ENCODE measurements around the gene HRCT1.

Gene HRCT1

DNA sequence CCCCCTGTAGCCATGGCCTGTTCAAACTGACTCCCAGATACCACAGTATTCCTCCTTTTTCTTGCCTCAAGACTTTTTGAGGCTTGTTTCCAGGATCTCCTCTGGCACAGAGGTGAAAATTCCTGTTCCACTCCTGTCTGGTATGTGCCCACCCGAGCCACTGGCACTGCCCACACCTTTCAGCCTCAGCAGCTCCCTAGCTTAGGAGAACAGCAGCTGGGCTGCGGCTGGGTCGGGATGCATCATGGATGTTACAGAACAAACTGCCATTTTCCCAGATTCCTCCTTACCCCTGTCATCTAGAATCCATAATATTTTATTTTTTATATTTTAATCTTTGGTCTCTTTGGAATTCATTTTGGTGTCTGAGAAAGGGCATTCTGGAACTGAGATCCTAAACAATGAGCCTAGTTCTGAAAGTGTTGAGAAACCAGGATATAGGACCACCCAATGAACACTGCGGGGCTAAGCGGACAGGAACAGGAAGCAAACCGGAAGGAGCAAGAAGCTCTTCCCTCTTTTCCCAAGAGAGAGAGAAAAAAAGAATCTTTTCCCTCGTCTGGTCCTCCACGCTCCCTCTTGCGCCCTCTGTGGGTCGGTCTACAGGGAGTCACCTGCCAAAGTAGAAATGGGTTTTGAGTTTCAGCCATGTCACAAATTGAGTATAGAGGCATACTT, 39.5 kb downstream of the HRCT1 start:
- peak; percentile 94 for DNase-seq

DNA sequence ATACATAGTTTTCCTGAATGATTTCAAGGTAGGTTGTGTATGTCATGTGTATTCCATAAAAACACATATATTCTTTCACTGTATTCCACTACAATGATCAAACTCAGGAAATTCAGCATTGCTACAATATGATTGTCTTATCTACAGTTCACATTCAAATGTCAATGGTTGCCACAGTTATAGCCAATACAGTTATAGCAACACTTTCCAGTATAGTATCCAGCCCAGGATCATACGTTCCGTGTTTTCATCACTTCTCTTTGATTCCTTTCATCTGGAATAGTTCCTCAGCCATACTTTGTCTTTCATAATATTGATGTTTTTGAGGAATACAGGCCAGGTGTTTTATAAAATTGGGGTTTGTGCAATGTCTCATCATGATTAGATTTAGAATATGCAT, 42.4 kb downstream of the HRCT1 start:
- no peak for DNase-seq

DNA sequence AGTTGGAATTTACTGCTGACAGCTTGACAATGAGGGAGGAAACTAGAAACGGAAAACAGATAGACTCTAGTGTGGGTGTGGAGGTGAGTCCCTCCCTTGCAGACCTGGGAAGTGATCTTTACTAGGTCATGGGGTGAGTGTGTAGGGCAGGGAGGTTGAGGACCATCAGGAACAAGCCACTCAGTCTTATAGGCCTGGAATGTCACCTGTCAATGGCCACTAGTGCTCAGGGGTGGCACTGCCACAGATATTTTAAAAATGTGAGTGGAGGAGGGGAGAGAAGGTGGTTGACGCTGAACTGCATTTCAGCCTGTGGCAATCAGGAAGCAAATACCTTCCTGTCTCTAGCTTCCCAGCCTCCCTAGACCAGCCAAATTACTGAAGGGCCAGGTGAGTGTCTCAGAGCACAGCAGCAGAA, 42.9 kb downstream of the HRCT1 start:
- no peak for DNase-seq

DNA sequence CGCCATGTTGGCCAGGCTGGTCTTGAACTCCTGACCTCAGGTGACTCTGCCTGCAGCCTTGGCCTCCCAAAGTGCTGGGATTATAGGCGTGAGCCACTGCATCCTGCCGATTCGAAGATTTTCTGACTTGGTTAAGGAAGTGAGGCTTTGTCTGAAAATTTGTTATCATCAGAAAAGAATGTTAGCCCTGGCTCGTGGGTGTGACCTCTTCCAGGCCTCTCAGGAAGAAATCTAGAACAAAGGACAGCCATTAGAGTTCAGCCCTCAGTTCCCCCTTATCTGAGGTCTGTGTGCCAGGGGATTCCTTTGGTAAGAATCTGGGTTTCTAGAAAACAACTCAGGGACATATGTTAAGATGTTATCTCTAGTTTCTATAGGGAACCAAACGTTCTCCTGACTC, 45.7 kb downstream of the HRCT1 start:
- no peak for DNase-seq

DNA sequence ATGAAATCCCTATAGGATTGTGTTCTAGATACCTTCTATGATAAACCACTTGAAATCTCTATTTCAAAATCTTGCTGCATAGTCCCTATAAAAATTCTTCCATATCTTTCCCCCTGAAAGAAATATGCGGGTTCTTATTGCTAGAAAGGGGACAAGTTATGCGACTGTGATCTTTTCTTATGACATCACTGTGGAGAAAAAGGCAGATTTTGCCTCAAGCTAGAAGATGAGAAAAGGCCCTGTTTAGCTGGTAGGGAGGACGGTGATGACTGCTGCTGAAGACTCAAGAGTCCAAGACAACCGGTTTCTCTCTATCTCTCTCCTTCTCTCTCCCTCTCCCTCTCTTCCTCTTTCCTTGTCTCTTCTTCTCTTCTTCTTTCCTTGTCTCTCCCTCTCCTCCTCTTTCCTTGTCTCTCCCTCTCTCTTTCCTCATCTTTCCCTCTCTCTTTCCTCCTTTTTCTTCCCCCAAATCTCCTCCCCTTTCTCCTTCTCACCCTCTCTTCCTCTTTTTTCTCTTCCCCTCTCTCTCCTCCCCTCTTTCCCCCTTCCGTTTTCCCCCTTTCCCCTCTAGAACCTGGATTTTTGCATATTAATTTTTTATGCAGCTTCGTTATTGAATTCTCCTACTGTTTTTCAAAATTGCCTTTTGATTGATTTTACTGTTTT, 46.7 kb downstream of the HRCT1 start:
- no peak for DNase-seq

DNA sequence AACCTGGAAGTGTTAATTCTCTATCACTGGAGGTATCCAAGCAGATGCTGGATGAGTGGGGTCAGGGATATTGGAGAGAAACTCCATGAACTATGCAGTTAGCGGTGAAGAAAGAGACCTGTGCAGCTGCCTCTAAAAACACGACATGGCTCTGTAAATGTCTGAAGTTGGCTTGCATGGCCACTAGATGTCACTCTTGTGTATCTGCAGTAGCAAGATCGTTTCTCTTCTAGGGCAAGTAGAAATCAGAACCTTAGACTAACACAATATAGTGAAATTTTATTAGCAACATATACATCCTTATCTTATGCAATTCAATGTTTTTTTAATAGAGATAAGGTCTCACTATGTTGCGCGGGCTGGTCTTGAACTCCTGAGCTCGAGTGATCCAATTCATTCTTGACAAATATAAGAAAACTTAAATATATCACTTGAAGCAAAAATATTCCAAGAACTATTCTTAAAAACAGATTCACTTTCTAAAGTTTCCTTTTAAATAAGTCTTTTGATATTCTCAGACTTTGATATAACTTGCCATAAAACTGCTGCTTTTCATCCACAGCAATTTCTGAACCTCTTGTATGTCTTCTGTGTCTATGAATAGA, 49.0 kb downstream of the HRCT1 start:
- peak; percentile 89 for DNase-seq

DNA sequence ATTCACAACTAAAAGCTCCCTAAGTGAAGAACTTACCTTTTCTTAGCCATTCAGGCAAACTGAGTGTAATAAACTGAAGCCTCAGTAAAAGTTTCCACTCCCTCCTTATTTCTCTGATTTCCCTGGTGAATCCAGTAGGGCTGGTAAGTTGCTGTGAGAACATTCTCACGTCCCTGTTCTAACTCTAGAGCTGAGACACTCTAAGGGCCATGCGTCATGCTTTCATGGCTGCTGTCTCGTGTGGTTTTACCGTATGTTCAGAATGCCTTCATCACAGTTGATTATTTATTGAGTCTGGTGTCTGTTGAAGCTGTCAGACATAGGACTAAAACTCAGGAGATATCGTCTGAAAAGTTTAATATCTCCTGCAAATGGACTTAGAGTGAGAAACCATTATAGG, 50.6 kb downstream of the HRCT1 start:
- DNase-seq = no peak
